Ascending aorta (tissue), 2 donors: ENCODE measurements around the gene SUZ12. TPM values are rescaled to one million over a fixed set of nuclear protein-coding genes. Genes with fewer than 3 reads are reported as not detected.
"Not testable (repeated sequence)": the region's sequence is repeated elsewhere in the genome, so short reads cannot be mapped to it uniquely, and the experiment has no call there.

ENCODE experiments used
- DNase-seq, 2 donors: peaks; one replicate each; pipeline ENCODE4 v3.0.0-alpha.2; 2019; ENCODE audit warnings: low spot score in 2 of 2
- H3K27ac ChIP-seq, 2 donors: fragments of 200-600 bp; sonication (generic); one replicate each; pipeline ENCODE4 v1.5.1; 2016 to 2017; ENCODE audit warnings: mild to moderate bottlenecking in 1 of 2
- H3K27me3 ChIP-seq: fragments of 200-600 bp; sonication (generic); one replicate; pipeline ENCODE4 v1.5.1; 2017
- H3K36me3 ChIP-seq, 2 donors: fragments of 200-600 bp; sonication (generic); one replicate each; pipeline ENCODE4 v1.5.1; 2016
- H3K4me1 ChIP-seq, 2 donors: fragments of 200-600 bp; sonication (generic); one replicate each; pipeline ENCODE4 v1.5.1; 2016 to 2017; ENCODE audit warnings: mild to moderate bottlenecking in 1 of 2
- H3K4me3 ChIP-seq, 2 donors: fragments of 200-600 bp; sonication (generic); one replicate each; pipeline ENCODE4 v1.5.1; 2016 to 2017; ENCODE audit warnings: mild to moderate bottlenecking in 1 of 2
- H3K9me3 ChIP-seq, 2 donors: fragments of 200-600 bp; sonication (generic); one replicate each; pipeline ENCODE4 v1.5.1; 2016
- CTCF ChIP-seq, 3 experiments: fragments of 200-600 bp in 2 of 3; fragments of 450-650 bp in 1 of 3; sonication (generic) in 2 of 3; IDR thresholded peaks; one replicate each; pipeline ENCODE4 v1.5.1; 2016 to 2019; ENCODE audit warnings: antibody characterized with exemption in 3 of 3, mild to moderate bottlenecking in 1 of 3, moderate library complexity in 1 of 3
- intact Hi-C: fragments of 100-400 bp; cut with DNase I; formaldehyde crosslinking; loops from one replicate; pipeline ENCODE4 v1.15.1; 2023
- total RNA-seq: library from RNA; depleted of rRNA; stranded (reverse); fragments of >200 nt; gene quantifications from one replicate; pipeline ENCODE4 v1.1.0, GENCODE V29; 2016

The SUZ12 gene
- total RNA-seq, 1 donor from 2014 or later, result 6.5 TPM

GRCh38 chr17:31907342-31907962 is 29.4 kb upstream of the SUZ12 start:
- intact Hi-C loops, result no loop called here
- Histone ChIP-seq H3K27ac (peak overlapping the region; percentile 11 to 12), H3K4me1 (peaks cover 0 to 11% of the 10 kb centered on the region in 2 donors), H3K9me3 (no peaks in the 10 kb centered on the region), H3K27me3 (no peaks in the 10 kb centered on the region), H3K4me3 (peak overlapping the region in 1 of 2 donors; percentile 2), H3K36me3 (no peaks in the 10 kb centered on the region)
- peak in 1 of 2 donors; percentile 70 for DNase-seq
- TF ChIP-seq CTCF (IDR thresholded peaks at IDR 0.05), result no peak

- Histone ChIP-seq H3K27ac (peak overlapping the region in 1 of 2 donors; percentile 11), H3K9me3 (no peaks in the 10 kb centered on the region), H3K4me3 (no peak overlapping the region), H3K36me3 (no peaks in the 10 kb centered on the region), H3K4me1 (peaks cover 0 to 11% of the 10 kb centered on the region in 2 donors), H3K27me3 (no peaks in the 10 kb centered on the region)
- TF ChIP-seq CTCF (IDR thresholded peaks at IDR 0.05), result no peak
- intact Hi-C loops, result no loop called here
- DNase-seq, result no peak
Measured at GRCh38 chr17:31908386-31908785, 28.4 kb upstream of the SUZ12 start.

GRCh38 chr17:31912705-31913104 is 24.1 kb upstream of the SUZ12 start:
- peaks cover 11% of the 10 kb centered on the region for H3K27me3 ChIP-seq
- intact Hi-C loops, H3K27ac ChIP-seq, H3K9me3 ChIP-seq, H3K4me1 ChIP-seq, H3K4me3 ChIP-seq, H3K36me3 ChIP-seq, DNase-seq: not testable (repeated sequence)

DNA sequence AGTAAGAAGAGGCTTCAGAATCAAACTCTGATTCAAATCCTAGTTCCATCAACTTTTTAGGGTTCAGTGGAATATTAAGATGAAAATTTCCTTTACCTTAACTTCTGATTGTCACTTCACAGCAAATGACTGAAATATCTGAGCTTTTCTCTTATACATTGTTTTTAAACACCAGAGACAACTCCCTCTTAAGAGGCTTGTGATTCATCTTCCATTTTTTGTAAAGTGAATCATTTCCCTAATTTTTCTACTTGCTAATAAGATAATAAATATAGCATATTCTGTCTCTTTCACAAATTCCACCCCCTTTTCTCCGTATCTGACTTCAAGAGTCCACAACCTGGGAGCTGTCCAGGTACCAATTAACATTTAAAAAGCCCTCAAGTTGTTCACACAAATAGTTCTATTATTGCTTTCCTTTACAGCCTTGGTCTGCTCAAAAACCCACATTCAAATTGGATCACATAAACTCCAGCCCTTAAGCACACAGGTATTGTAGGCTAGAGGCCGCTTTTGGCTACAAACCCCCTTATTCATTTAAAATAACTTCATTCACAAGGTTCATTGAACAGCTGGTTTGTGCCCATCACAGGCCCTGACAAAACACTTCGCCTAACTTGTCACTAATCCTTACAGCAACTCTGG is 21.2 kb upstream of the SUZ12 start:
- intact Hi-C loops, result no loop called here
- H3K4me3 ChIP-seq, result no peak overlapping the region
- H3K27me3 ChIP-seq, result peaks cover 11% of the 10 kb centered on the region
- no peak overlapping the region for H3K27ac ChIP-seq
- no peaks in the 10 kb centered on the region for H3K9me3 ChIP-seq
- no peaks in the 10 kb centered on the region for H3K36me3 ChIP-seq
- no peak for TF ChIP-seq CTCF (IDR thresholded peaks at IDR 0.05)
- DNase-seq, result peak in 1 of 2 donors; percentile 3
- H3K4me1 ChIP-seq, result no peaks in the 10 kb centered on the region

DNA sequence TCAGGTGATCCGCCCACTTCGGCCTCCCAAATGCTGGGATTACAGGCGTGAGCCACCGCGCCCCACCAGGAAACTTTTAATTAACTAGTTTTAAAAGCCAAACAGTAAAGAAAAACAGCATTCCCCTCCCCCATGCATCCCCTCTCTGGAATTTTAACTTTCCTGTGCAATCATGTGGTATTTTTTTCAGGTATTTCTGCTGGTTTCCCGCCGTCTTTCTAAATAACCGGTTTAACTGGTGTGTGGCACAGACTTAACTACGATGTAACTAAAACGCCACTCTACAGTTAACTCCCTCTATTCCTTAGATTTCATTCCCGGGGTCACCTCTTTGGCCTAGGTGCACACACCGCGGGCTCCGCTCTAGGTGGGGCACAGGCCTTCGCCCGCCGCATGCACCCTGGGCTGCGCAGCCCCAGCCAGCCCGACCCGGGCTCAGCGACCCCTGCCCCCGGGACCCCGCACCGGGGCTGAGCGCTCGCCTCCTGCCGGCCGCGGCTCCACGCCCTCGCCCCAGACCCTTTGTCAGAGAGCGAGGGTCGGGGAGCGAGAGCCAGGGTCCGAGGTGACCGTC is 20.2 kb upstream of the SUZ12 start:
- Histone ChIP-seq H3K4me1 (no peaks in the 10 kb centered on the region), H3K4me3 (peak overlapping the region in 1 of 2 donors; percentile 48), H3K27ac (no peak overlapping the region), H3K27me3 (peaks cover 11% of the 10 kb centered on the region), H3K36me3 (no peaks in the 10 kb centered on the region), H3K9me3 (no peaks in the 10 kb centered on the region)
- peak in 1 of 2 donors; percentile 57 for DNase-seq
- intact Hi-C loops, result no loop called here
- TF ChIP-seq CTCF (IDR thresholded peaks at IDR 0.05), result no peak

- no peak for TF ChIP-seq CTCF (IDR thresholded peaks at IDR 0.05)
- Histone ChIP-seq H3K27me3 (peaks cover 11% of the 10 kb centered on the region), H3K9me3 (no peaks in the 10 kb centered on the region), H3K36me3 (no peaks in the 10 kb centered on the region), H3K4me1 (no peaks in the 10 kb centered on the region), H3K27ac (no peak overlapping the region), H3K4me3 (peak overlapping the region; percentile 27 to 48)
- intact Hi-C loops, result no loop called here
- DNase-seq, result peak in 1 of 2 donors; percentile 37
Measured at GRCh38 chr17:31917065-31917529, 19.7 kb upstream of the SUZ12 start.

DNA sequence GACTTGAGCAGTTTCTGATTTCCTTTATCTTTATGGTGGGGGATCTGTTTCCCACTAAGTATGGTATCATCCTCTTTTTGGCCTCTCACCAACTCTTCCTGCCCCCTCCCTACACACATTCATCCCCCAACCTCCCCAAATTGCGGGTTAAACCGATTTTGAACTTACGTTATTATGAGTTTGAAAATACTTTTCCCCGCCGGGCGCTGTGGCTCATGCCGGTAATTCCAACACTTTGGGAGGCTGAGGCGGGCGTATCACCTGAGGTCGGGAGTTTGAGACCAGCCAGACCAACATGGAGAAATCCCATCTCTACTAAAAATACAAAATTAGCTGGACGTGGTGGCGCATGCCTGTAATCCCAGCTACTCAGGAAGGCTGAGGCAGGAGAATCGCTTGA is 19.1 kb upstream of the SUZ12 start:
- intact Hi-C loops, H3K27ac ChIP-seq, H3K9me3 ChIP-seq, H3K4me3 ChIP-seq, H3K4me1 ChIP-seq, H3K36me3 ChIP-seq: not testable (repeated sequence)
- DNase-seq, result peak in 1 of 2 donors; percentile 60
- H3K27me3 ChIP-seq, result peaks cover 11% of the 10 kb centered on the region
